OCI-LY7 (cell line): ENCODE results near the gene PLOD1. TPM values are rescaled to one million over a fixed set of nuclear protein-coding genes. Genes with fewer than 3 reads are reported as not detected.
"Not testable (repeated sequence)": the region's sequence is repeated elsewhere in the genome, so short reads cannot be mapped to it uniquely, and the experiment has no call there.

ENCODE experiments used
- BruUV-seq: library from RNA; stranded (reverse); fragments of 400-500 nt; replicated peaks from 2 replicates; lab custom pipeline; 2021; lab: Mats Ljungman, UMichigan
- CTCF ChIA-PET: fragments of 300-600 bp; sonication (Branson Sonifier 250); formaldehyde crosslinking; loops from one replicate; lab custom pipeline; 2022; ENCODE audit warnings: antibody characterized with exemption; ENCODE audit not compliant: unreplicated experiment; lab: Charles Lee
- POLR2A ChIA-PET: fragments of 300-600 bp; sonication (Branson Sonifier 250); formaldehyde crosslinking; loops from one replicate; lab custom pipeline; 2022; ENCODE audit warnings: antibody characterized with exemption; lab: Charles Lee
- DNase-seq: peaks from one replicate; pipeline ENCODE4 v3.0.0-alpha.2; 2015; ENCODE audit warnings: low spot score
- H2AFZ ChIP-seq: fragments of 200-600 bp; sonication (generic), shearing (Covaris generic); 2 replicates; pipeline ENCODE4 v1.6.1; 2014; ENCODE audit warnings: mild to moderate bottlenecking, antibody characterized with exemption, low read length, moderate library complexity
- H3K27ac ChIP-seq: fragments of 200-600 bp; sonication (generic); 2 replicates; pipeline ENCODE4 v1.5.1; 2014; ENCODE audit warnings: mixed run types, low read depth, mild to moderate bottlenecking, moderate library complexity, low read length, inconsistent platforms; ENCODE audit not compliant: poor library complexity, severe bottlenecking
- H3K36me3 ChIP-seq: fragments of 200-600 bp; sonication (generic); 2 replicates; pipeline ENCODE4 v1.6.1; 2014; ENCODE audit warnings: mild to moderate bottlenecking, antibody characterized with exemption, low read length, moderate library complexity, mixed read lengths; ENCODE audit not compliant: insufficient read depth
- H3K4me1 ChIP-seq: fragments of 200-600 bp; sonication (generic); 2 replicates; pipeline ENCODE4 v1.5.1; 2014; ENCODE audit warnings: mild to moderate bottlenecking, low read length; ENCODE audit not compliant: insufficient read depth, poor library complexity, severe bottlenecking
- H3K4me2 ChIP-seq: fragments of 200-600 bp; sonication (generic); 2 replicates; pipeline ENCODE4 v1.6.1; 2014; ENCODE audit warnings: mild to moderate bottlenecking, low read length
- H3K4me3 ChIP-seq: fragments of 200-600 bp; sonication (generic); 2 replicates; pipeline ENCODE4 v1.5.1; 2014; ENCODE audit warnings: mild to moderate bottlenecking, low read depth, low read length; ENCODE audit not compliant: poor library complexity, severe bottlenecking
- H3K79me2 ChIP-seq: fragments of 200-600 bp; sonication (generic); 2 replicates; pipeline ENCODE4 v1.6.1; 2016; ENCODE audit warnings: low read depth, mild to moderate bottlenecking, low read length, moderate library complexity, mixed read lengths; ENCODE audit not compliant: insufficient read depth
- H3K9me2 ChIP-seq: fragments of 200-600 bp; sonication (generic); 2 replicates; pipeline ENCODE4 v1.6.1; 2016; ENCODE audit warnings: mild to moderate bottlenecking, low read length, mixed read lengths; ENCODE audit not compliant: insufficient read depth
- H3K9me3 ChIP-seq: fragments of 200-600 bp; sonication (generic); 2 replicates; pipeline ENCODE4 v1.6.1; 2014; ENCODE audit warnings: mild to moderate bottlenecking, mixed run types, low read length, mixed read lengths
- H4K20me1 ChIP-seq: fragments of 200-600 bp; sonication (generic); 2 replicates; pipeline ENCODE4 v1.6.1; 2014; ENCODE audit warnings: mild to moderate bottlenecking, antibody characterized with exemption, low read length, moderate library complexity, mixed read lengths; ENCODE audit not compliant: insufficient read depth
- EZH2phosphoT487 ChIP-seq: fragments of 200-600 bp; sonication (generic); IDR thresholded peaks from 2 replicates; pipeline ENCODE4 v1.6.1; 2018; ENCODE audit warnings: low read depth, borderline replicate concordance, mild to moderate bottlenecking, mixed run types, antibody characterized with exemption, low read length, moderate library complexity, mixed read lengths
- intact Hi-C: fragments of 100-400 bp; cut with micrococcal nuclease; formaldehyde crosslinking; loops from one replicate; pipeline ENCODE4 v1.10.0; 2022; ENCODE audit not compliant: unreplicated experiment
- total RNA-seq, 2 experiments: library from RNA; depleted of rRNA in 1 of 2; stranded (reverse); fragments of >200 nt in 1 of 2; shearing (Covaris generic) in 1 of 2; gene quantifications; 2 replicates each; pipeline ENCODE4 v1.2.3, GENCODE V29; 2014 to 2022
- TF ChIP-seq, protein P1 (sequence below): fragments of 200-600 bp; sonication (generic); conservative IDR thresholded peaks from 2 replicates; pipeline ENCODE4 v1.5.1; 2014; ENCODE audit warnings: mild to moderate bottlenecking, antibody characterized with exemption, low read length, moderate library complexity, mixed read lengths

Gene PLOD1
- total RNA-seq, 2 experiments from 2014 or later: 11.3 to 11.7 TPM

- ChIA-PET POLR2A (interaction anchor here (0.6 kb wide), 1 partner anchor 84 kb away, joined by 3 read pairs; no protein-coding TSS in a partner anchor), CTCF (interaction anchor here (0.5 kb wide), 1 partner anchor 28 kb away, joined by 4 read pairs; no protein-coding TSS in a partner anchor)
- intact Hi-C loops: no loop called here
- H3K4me2 ChIP-seq: no peak overlapping the region
- no peak overlapping the region for H2AFZ ChIP-seq
- H3K4me3 ChIP-seq: no peak overlapping the region
- BruUV-seq: no TSS peak
- H3K4me1 ChIP-seq: peaks cover 12% of the 10 kb centered on the region
- no peaks in the 10 kb centered on the region for H3K36me3 ChIP-seq
- no peaks in the 10 kb centered on the region; the same call in 1 of the 2 replicates for H3K79me2 ChIP-seq
- TF ChIP-seq, protein P1, sequence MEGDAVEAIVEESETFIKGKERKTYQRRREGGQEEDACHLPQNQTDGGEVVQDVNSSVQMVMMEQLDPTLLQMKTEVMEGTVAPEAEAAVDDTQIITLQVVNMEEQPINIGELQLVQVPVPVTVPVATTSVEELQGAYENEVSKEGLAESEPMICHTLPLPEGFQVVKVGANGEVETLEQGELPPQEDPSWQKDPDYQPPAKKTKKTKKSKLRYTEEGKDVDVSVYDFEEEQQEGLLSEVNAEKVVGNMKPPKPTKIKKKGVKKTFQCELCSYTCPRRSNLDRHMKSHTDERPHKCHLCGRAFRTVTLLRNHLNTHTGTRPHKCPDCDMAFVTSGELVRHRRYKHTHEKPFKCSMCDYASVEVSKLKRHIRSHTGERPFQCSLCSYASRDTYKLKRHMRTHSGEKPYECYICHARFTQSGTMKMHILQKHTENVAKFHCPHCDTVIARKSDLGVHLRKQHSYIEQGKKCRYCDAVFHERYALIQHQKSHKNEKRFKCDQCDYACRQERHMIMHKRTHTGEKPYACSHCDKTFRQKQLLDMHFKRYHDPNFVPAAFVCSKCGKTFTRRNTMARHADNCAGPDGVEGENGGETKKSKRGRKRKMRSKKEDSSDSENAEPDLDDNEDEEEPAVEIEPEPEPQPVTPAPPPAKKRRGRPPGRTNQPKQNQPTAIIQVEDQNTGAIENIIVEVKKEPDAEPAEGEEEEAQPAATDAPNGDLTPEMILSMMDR: no peak
- TF ChIP-seq EZH2phosphoT487: no peak
- no peak for DNase-seq
- no peak overlapping the region for H3K27ac ChIP-seq
- no peaks in the 10 kb centered on the region for H3K9me3 ChIP-seq
- no peaks in the 10 kb centered on the region for H4K20me1 ChIP-seq
- H3K9me2 ChIP-seq: no peaks in the 10 kb centered on the region
Observed at GRCh38 chr1:11938722-11939526, 4.4 kb downstream of the PLOD1 start.

- CTCF ChIA-PET, H3K79me2 ChIP-seq, H4K20me1 ChIP-seq, H3K4me1 ChIP-seq, H3K36me3 ChIP-seq, intact Hi-C loops, H3K9me3 ChIP-seq, H3K4me3 ChIP-seq, H3K27ac ChIP-seq, H3K4me2 ChIP-seq, H2AFZ ChIP-seq, POLR2A ChIA-PET, H3K9me2 ChIP-seq, BruUV-seq, DNase-seq: not testable (repeated sequence)
Observed at GRCh38 chr1:11939794-11940193, 5.3 kb downstream of the PLOD1 start.

DNA sequence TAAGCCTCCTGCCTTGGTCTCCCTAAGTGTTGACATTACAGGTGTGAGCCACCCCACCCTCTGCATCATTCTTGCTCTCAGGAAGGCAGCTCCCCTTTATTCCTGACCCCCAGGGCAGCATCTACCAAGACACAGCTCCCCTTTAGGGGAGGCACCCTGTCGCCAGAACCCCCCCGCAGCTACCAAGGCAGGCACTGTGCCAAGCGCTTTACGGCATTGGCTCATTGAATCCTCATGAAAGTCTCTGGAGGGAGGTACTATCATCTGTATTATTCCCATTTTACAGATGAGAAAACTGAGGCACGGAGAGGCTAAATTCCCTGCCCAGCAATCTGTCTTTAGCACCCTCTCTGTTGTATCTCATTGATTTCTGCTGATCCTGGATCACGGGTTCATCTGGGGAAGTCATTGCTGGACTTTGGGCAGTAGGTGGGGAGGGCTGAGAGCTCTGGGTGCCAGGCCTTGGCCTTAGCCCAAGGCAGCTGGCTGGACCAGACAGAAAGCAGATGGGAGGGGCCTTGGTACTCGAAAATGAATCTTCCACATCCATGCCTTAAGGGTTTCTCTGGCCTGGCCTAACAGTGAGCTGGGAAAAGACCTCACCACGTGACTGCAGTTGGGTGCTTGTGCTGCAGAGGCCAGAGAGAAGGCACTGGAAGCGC lies 5.9 kb downstream of the PLOD1 start:
- H4K20me1 ChIP-seq: no peaks in the 10 kb centered on the region
- H3K4me1 ChIP-seq: no peaks in the 10 kb centered on the region
- POLR2A ChIA-PET: interaction anchor here (0.5 kb wide), 1 partner anchor 28 kb away, joined by 4 read pairs; no protein-coding TSS in a partner anchor
- H3K79me2 ChIP-seq: no peaks in the 10 kb centered on the region; the same call in 1 of the 2 replicates
- BruUV-seq: no TSS peak
- no peaks in the 10 kb centered on the region for H3K9me3 ChIP-seq
- H3K36me3 ChIP-seq: no peaks in the 10 kb centered on the region
- no peak for TF ChIP-seq EZH2phosphoT487
- TF ChIP-seq, protein P1: no peak
- no peak overlapping the region for H3K4me3 ChIP-seq
- CTCF ChIA-PET: interaction anchor here (0.6 kb wide), 1 partner anchor 1793 kb away, joined by 3 read pairs; no protein-coding TSS in a partner anchor
- H3K27ac ChIP-seq: no peak overlapping the region
- no peaks in the 10 kb centered on the region for H3K9me2 ChIP-seq
- H3K4me2 ChIP-seq: no peak overlapping the region
- no peak overlapping the region for H2AFZ ChIP-seq
- DNase-seq: no peak
- intact Hi-C loops: no loop called here
